Measurements from ENCODE around the gene TMCO5A.

- TF ChIP-seq POLR2A (IDR thresholded peaks at IDR 0.05; ENCODE audit: low read length) = no peak
- TF ChIP-seq GATA1 (IDR thresholded peaks at IDR 0.05; ENCODE audit: low read depth, low read length) = no peak
Observed at GRCh38 chr15:37951999-37952398, 17.6 kb downstream of the TMCO5A start.

Data from erythroblast (primary cell).